ENCODE data around the gene PIGBOS1. TPM values are rescaled to one million over a fixed set of nuclear protein-coding genes. Genes with fewer than 3 reads are reported as not detected.
A peak's percentile ranks its signal among the peaks of the same experiment; 100 is the strongest.

PIGBOS1 gene
- total RNA-seq, 2 experiments from 2014 or later: 10.5 to 13.2 TPM

DNA sequence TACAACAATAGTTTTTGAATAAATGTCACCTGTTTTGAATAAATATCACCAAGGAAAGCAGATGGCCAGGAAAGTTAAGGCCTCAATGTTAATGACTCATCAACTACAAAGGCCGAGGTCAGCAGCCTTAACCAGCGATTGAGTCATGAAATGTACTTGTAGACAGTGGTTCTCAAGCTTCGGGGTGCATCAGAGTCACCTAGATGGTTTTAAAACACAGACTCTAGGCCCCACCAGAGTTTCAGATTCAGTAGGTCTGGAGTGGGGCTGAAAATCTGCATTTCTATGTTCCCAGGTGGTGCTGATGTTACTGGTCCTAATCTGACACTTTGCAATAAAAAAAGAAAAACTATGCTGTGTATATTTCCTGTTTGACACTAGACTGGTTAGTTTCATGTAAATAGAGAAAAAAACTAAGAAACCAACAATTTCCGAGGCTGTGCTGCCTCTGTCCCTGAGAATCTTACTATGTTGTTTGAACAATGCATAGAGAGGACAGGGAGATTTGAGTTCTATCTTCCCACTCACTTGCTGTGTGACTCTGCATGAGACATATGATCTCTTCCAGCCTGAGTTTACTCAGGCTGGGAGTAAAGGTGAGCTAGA is 39.1 kb downstream of the PIGBOS1 start:
- peak; percentile 75 for ATAC-seq

DNA sequence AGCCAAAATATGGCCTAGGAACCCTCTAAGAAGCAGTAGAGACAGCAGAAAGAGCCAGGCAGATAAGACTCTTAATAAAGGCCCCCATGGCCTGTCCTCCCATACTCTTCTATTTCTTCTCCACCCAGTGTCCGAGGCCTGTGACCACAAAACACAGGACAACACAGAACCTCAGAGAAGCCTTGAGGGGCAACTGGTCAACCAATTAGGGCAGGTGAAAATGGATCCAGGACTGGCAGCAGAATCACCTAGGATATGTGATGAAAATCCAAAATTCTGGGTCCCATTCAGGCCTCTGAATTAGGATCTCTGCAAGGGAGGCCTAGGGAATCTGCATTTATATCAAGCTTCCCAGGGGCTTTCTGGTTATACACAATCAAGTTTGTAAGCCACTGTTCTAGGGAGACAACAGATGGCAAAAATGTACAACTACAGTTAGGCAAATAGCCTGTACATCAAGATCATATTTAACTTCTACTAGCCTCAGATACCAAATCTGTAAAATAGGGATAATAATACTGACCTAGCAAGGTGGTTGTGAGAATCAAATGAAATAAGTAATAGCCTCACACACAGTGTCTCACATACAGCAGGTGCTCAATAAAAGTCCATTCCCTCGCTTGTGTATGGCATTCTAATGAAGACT is 39.7 kb downstream of the PIGBOS1 start:
- DNase-seq: no peak
- ChIA-PET CTCF (interaction anchor here (0.6 to 2.0 kb wide), 5 partner anchors 8 to 61 kb away, joined by 3 to 6 read pairs (median 4); no protein-coding TSS in a partner anchor), POLR2A (interaction anchor here (1.0 to 5.1 kb wide), 8 partner anchors 8 to 82 kb away, joined by 3 to 30 read pairs (median 4); partner anchors contain the start of gene RSL24D1)
- no peaks in the 10 kb centered on the region for H3K27me3 Mint-ChIP-seq
- intact Hi-C loops (cut with micrococcal nuclease): loop anchor here (5.0 kb wide), 1 partner anchor 37 kb away; no protein-coding TSS in a partner anchor
- H3K4me3 Mint-ChIP-seq: peak overlapping the region; percentile 41
- TF ChIP-seq, protein P1, sequence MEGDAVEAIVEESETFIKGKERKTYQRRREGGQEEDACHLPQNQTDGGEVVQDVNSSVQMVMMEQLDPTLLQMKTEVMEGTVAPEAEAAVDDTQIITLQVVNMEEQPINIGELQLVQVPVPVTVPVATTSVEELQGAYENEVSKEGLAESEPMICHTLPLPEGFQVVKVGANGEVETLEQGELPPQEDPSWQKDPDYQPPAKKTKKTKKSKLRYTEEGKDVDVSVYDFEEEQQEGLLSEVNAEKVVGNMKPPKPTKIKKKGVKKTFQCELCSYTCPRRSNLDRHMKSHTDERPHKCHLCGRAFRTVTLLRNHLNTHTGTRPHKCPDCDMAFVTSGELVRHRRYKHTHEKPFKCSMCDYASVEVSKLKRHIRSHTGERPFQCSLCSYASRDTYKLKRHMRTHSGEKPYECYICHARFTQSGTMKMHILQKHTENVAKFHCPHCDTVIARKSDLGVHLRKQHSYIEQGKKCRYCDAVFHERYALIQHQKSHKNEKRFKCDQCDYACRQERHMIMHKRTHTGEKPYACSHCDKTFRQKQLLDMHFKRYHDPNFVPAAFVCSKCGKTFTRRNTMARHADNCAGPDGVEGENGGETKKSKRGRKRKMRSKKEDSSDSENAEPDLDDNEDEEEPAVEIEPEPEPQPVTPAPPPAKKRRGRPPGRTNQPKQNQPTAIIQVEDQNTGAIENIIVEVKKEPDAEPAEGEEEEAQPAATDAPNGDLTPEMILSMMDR (IDR thresholded peaks at IDR 0.05): no peak
- H3K27ac Mint-ChIP-seq: peak overlapping the region; percentile 98
- H3K36me3 Mint-ChIP-seq (ENCODE audit: low read depth): peaks cover 57% of the 10 kb centered on the region
- peaks cover 1% of the 10 kb centered on the region for H3K9me3 Mint-ChIP-seq
- no peak for ATAC-seq
- peaks cover 87% of the 10 kb centered on the region for H3K4me1 Mint-ChIP-seq (ENCODE audit: low read depth)

More for the DNA sequence above, 39.1 kb downstream of the PIGBOS1 start:
- ChIA-PET CTCF (interaction anchor here (0.6 to 2.0 kb wide), 5 partner anchors 8 to 62 kb away, joined by 3 to 6 read pairs (median 4); no protein-coding TSS in a partner anchor), POLR2A (interaction anchor here (1.0 to 5.1 kb wide), 8 partner anchors 8 to 83 kb away, joined by 3 to 30 read pairs (median 4); partner anchors contain the start of gene RSL24D1)
- peaks cover 1% of the 10 kb centered on the region for H3K9me3 Mint-ChIP-seq
- peak; percentile 84 for DNase-seq
- peak overlapping the region; percentile 41 for H3K4me3 Mint-ChIP-seq
- H3K27me3 Mint-ChIP-seq: no peaks in the 10 kb centered on the region
- intact Hi-C loops (cut with micrococcal nuclease): loop anchor here (5.0 kb wide), 1 partner anchor 38 kb away; no protein-coding TSS in a partner anchor
- peaks cover 60% of the 10 kb centered on the region for H3K36me3 Mint-ChIP-seq (ENCODE audit: low read depth)
- TF ChIP-seq, protein P1 (IDR thresholded peaks at IDR 0.05): no peak
- H3K4me1 Mint-ChIP-seq (ENCODE audit: low read depth): peaks cover 92% of the 10 kb centered on the region
- peak overlapping the region; percentile 98 for H3K27ac Mint-ChIP-seq

DNA sequence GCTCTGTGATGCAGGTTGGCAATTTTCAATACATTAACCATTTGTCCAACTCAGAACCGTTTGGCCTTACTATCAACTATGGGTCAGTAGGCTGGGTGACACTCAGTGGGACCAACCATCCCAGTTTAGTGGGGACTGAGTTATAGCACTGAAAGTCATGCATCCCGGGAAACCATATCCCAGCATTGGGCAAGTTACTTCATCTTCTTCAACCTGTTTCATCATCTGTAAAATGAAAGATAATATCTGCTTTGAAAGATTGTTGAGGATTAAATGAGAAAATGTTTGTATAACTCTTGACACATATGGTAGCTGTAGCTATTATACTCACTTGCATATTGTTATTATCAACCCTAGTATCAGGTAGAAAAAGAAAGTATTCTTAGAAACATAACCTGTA is 41.2 kb downstream of the PIGBOS1 start:
- H3K36me3 Mint-ChIP-seq (ENCODE audit: low read depth): peaks cover 63% of the 10 kb centered on the region
- intact Hi-C loops (cut with micrococcal nuclease): loop anchor here (5.0 kb wide), 1 partner anchor 35 kb away; no protein-coding TSS in a partner anchor
- H3K27ac Mint-ChIP-seq: peak overlapping the region; percentile 98
- TF ChIP-seq, protein P1 (IDR thresholded peaks at IDR 0.05): no peak
- CTCF ChIA-PET: interaction anchor here (1.2 to 1.5 kb wide), 3 partner anchors 10 to 61 kb away, joined by 3 to 4 read pairs (median 4); no protein-coding TSS in a partner anchor
- peaks cover 7% of the 10 kb centered on the region for H3K9me3 Mint-ChIP-seq
- DNase-seq (no peak), ATAC-seq (no peak)
- no peaks in the 10 kb centered on the region for H3K27me3 Mint-ChIP-seq
- POLR2A ChIA-PET: interaction anchor here (1.0 to 5.1 kb wide), 8 partner anchors 9 to 59 kb away, joined by 3 to 30 read pairs (median 4); no protein-coding TSS in a partner anchor
- H3K4me1 Mint-ChIP-seq (ENCODE audit: low read depth): peaks cover 85% of the 10 kb centered on the region
- peak overlapping the region; percentile 59 for H3K4me3 Mint-ChIP-seq

DNA sequence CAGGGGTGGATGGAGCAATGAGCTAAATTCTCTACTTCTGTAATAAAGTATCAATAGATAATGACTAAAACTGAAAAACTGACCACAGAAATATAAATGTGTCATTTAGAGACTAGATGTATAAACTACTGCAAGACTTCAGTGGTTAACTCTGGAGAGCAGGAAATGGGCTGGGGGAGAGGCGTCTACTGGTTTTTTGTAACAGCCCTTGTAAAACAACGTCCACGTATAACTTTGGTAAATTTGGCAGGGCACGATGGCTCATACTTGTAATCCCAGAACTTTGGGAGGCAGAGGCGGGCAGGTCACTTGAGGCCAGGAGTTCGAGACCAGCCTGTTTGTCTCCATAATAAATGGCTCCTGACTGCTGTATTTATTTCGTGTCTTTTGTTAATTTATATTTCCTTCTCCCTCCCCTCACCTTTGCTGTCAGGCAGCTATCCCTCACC is 41.8 kb downstream of the PIGBOS1 start:
- H3K9me3 Mint-ChIP-seq: peaks cover 7% of the 10 kb centered on the region
- no peaks in the 10 kb centered on the region for H3K27me3 Mint-ChIP-seq
- DNase-seq (peak; percentile 88), ATAC-seq (peak; percentile 57)
- ChIA-PET POLR2A (interaction anchor here (0.6 to 5.1 kb wide), 11 partner anchors 9 to 1207 kb away, joined by 3 to 30 read pairs (median 4); partner anchors contain the start of gene RSL24D1), CTCF (interaction anchor here (1.0 to 1.9 kb wide), 5 partner anchors 10 to 61 kb away, joined by 3 to 7 read pairs (median 4); no protein-coding TSS in a partner anchor)
- peak overlapping the region; percentile 98 for H3K27ac Mint-ChIP-seq
- peaks cover 66% of the 10 kb centered on the region for H3K36me3 Mint-ChIP-seq (ENCODE audit: low read depth)
- peaks cover 83% of the 10 kb centered on the region for H3K4me1 Mint-ChIP-seq (ENCODE audit: low read depth)
- peak overlapping the region; percentile 59 for H3K4me3 Mint-ChIP-seq
- TF ChIP-seq, protein P1 (IDR thresholded peaks at IDR 0.05): no peak
- intact Hi-C loops (cut with micrococcal nuclease): loop anchor here (5.0 kb wide), 1 partner anchor 35 kb away; no protein-coding TSS in a partner anchor
